GM12891 (cell line): ENCODE data around the gene PKP2.

Experiments used
- DNase-seq: peaks from one replicate; pipeline ENCODE4 v3.0.0; 2011; ENCODE audit warnings: low spot score; ENCODE audit not compliant: insufficient read length
- FAIRE-seq: peaks from 2 replicates; lab custom pipeline; 2011; peaks lifted over from hg19 to GRCh38; lab: Jason Lieb, UNC
- PAX5 ChIP-seq: IDR thresholded peaks from 2 replicates; pipeline ENCODE4 v1.6.1; 2011; ENCODE audit warnings: low read length, moderate library complexity, mild to moderate bottlenecking; ENCODE audit not compliant: insufficient read depth, severe bottlenecking
- POLR2A ChIP-seq: IDR thresholded peaks from 2 replicates; pipeline ENCODE4 v1.6.1; 2011; ENCODE audit warnings: low read depth, low read length, control low read depth
- POLR2AphosphoS5 ChIP-seq: IDR thresholded peaks from 2 replicates; pipeline ENCODE4 v1.6.1; 2011; ENCODE audit warnings: low read depth, low read length, control low read depth
- POU2F2 ChIP-seq: IDR thresholded peaks from 2 replicates; pipeline ENCODE4 v1.6.1; 2011; ENCODE audit warnings: low read depth, mild to moderate bottlenecking, control low read depth, low read length, moderate library complexity
- SPI1 ChIP-seq: IDR thresholded peaks from 2 replicates; pipeline ENCODE4 v1.6.1; 2011; ENCODE audit warnings: low read depth, low read length, control low read depth
- TAF1 ChIP-seq: IDR thresholded peaks from 2 replicates; pipeline ENCODE4 v1.6.1; 2011; ENCODE audit warnings: low read depth, low read length, control low read depth

PKP2 gene

GRCh38 chr12:32789916-32790315 is 106.7 kb downstream of the PKP2 start:
- TF ChIP-seq POU2F2 (no peak), POLR2A (no peak), POLR2AphosphoS5 (no peak), TAF1 (no peak), PAX5 (no peak), SPI1 (no peak)
- FAIRE-seq: no peak

GRCh38 chr12:32789446-32789845 is 107.1 kb downstream of the PKP2 start:
- TF ChIP-seq POLR2A (no peak), POLR2AphosphoS5 (no peak), PAX5 (no peak), TAF1 (no peak), POU2F2 (no peak), SPI1 (no peak)
- DNase-seq (no peak), FAIRE-seq (no peak)

More at GRCh38 chr12:32789916-32790315, 106.7 kb downstream of the PKP2 start:
- DNase-seq: no peak

- no peak for DNase-seq
- TF ChIP-seq PAX5 (no peak), TAF1 (no peak), POLR2A (no peak), SPI1 (no peak), POLR2AphosphoS5 (no peak), POU2F2 (no peak)
- no peak for FAIRE-seq
Measured at GRCh38 chr12:32788405-32788804, 108.2 kb downstream of the PKP2 start.

- no peak for TF ChIP-seq TAF1
- DNase-seq (no peak), FAIRE-seq (no peak)
Measured at GRCh38 chr12:32785557-32785956, 111.0 kb downstream of the PKP2 start.

GRCh38 chr12:32783029-32783428 is 113.5 kb downstream of the PKP2 start:
- TF ChIP-seq SPI1 (no peak), POU2F2 (no peak), TAF1 (no peak), POLR2AphosphoS5 (no peak), PAX5 (no peak), POLR2A (no peak)
- FAIRE-seq: no peak

GRCh38 chr12:32780071-32780470 is 116.5 kb downstream of the PKP2 start:
- FAIRE-seq (no peak), DNase-seq (no peak)
- TF ChIP-seq POLR2A (no peak), POLR2AphosphoS5 (no peak), PAX5 (no peak), SPI1 (no peak), POU2F2 (no peak), TAF1 (no peak)

More at GRCh38 chr12:32783029-32783428, 113.5 kb downstream of the PKP2 start:
- no peak for DNase-seq

- TF ChIP-seq POLR2AphosphoS5 (no peak), TAF1 (no peak)
- FAIRE-seq (no peak), DNase-seq (no peak)
Measured at GRCh38 chr12:32777691-32778175, 118.8 kb downstream of the PKP2 start.

- FAIRE-seq (no peak), DNase-seq (no peak)
- no peak for TF ChIP-seq SPI1
- no peak for TF ChIP-seq POU2F2
- TF ChIP-seq TAF1: no peak
- TF ChIP-seq PAX5: no peak
- no peak for TF ChIP-seq POLR2A
- TF ChIP-seq POLR2AphosphoS5: no peak
Measured at GRCh38 chr12:32777159-32777558, 119.4 kb downstream of the PKP2 start.

GRCh38 chr12:32776258-32776657 is 120.3 kb downstream of the PKP2 start:
- FAIRE-seq: no peak
- no peak for TF ChIP-seq TAF1
- no peak for TF ChIP-seq POLR2AphosphoS5
- no peak for TF ChIP-seq PAX5
- DNase-seq: no peak

- no peak for FAIRE-seq
- TF ChIP-seq PAX5: no peak
- no peak for TF ChIP-seq TAF1
- TF ChIP-seq POU2F2: no peak
- no peak for TF ChIP-seq POLR2AphosphoS5
- no peak for TF ChIP-seq POLR2A
- no peak for TF ChIP-seq SPI1
- DNase-seq: no peak
Measured at GRCh38 chr12:32773691-32774090, 122.9 kb downstream of the PKP2 start.

GRCh38 chr12:32770141-32770540 is 126.4 kb downstream of the PKP2 start:
- no peak for TF ChIP-seq PAX5
- no peak for TF ChIP-seq POLR2A
- no peak for TF ChIP-seq POLR2AphosphoS5
- no peak for TF ChIP-seq TAF1
- no peak for TF ChIP-seq POU2F2
- TF ChIP-seq SPI1: no peak

More at GRCh38 chr12:32770141-32770540, 126.4 kb downstream of the PKP2 start:
- DNase-seq: no peak
- FAIRE-seq: no peak
